Left cardiac atrium (tissue), 4 donors: Measurements from ENCODE around the gene ATOSB. TPM values are rescaled to one million over a fixed set of nuclear protein-coding genes. Genes with fewer than 3 reads are reported as not detected.
A peak's percentile ranks its signal among the peaks of the same experiment; 100 is the strongest.

Experiments used
- ATAC-seq, 2 donors: fragments of 200-7000 bp; cut with Tn5 transposase; one replicate each; pipeline ENCODE4 v1.9.1; 2020; ENCODE audit warnings: mild to moderate bottlenecking in 2 of 2, moderate library complexity in 2 of 2
- DNase-seq: peaks from one replicate; pipeline ENCODE4 v3.0.0-alpha.2; 2020
- intact Hi-C, 2 donors: fragments of 100-400 bp; cut with DNase I; formaldehyde crosslinking; loops; one replicate each; pipeline versions ENCODE4 v1.14.1 to v1.15.1; 2022 to 2023
- total RNA-seq, 2 donors: library from RNA; stranded (reverse); fragmentation: NEBNext Ultra II Directional; extraction: Animal tissue kit (Norgen Biotek cat#: 25700); gene quantifications; one replicate each; pipeline ENCODE4 v1.2.1, GENCODE V29; 2021
- donor health status: DM: no; HTN: yes; CAD: no.
- donor health status: DM: no; HTN: yes; CAD: no; lungs with severe emphysema.
- donor health status: DM: yes; HTN: yes; CAD: no.
- donor health status: Dilated cardiomyopathy.

The ATOSB gene
- total RNA-seq, 2 donors from 2014 or later, result 13.6 to 17.9 TPM

DNA sequence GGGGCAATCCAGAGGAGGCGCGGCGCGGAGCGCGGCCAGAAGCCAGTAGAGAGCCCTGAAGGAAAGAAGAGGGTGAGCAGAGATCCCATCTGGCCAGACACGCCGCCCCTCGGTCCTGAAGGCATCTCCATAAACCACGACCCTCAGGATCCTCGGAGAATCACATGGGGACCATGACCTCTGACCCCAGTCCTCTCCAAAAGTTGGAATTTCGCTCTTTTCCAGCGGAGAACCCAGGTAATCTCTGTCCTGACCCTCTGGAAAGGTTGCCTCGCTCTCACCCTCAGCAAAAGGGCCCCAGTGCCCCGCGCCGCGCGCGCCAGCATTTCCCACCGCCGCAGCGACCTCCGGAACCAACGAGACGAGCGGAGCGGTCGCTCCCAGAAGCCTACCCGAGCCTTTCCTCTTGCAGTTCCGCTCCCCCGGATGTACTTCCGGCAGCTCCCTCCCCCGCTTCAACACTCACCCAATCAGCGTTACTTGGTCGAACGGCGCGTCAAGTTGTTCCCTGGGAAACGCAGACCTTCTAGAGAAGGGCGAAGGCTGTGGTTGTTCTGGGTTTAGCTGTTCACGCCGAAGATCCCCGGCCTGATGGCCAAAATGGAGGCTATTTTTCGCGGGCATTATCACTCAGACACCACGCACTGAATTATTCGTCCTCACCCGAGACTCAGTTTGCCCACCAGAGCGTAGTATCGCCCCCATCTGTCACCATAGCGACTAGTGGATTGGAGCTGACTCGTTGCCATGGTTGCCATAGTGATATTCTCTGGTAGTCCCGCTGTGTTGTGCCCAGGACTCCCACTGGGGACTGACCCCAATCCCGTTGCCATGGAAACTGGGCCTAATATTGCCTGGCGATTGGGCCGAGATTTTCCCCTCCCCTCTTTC, 12.6 kb downstream of the ATOSB start, which contains the start of gene STOML2:
TSS of gene STOML2 (minus strand) at position 363 of the 891 bp plus-strand sequence. CDS start at position 326, 37 bp downstream.
- DNase-seq (peak; percentile 95), ATAC-seq (peak; percentile 97 to 98)
- intact Hi-C loops, result loop anchor here in 1 of 2 donors (2.0 kb wide), 1 partner anchor 30 kb away; the partner anchor contains the start of gene VCP

DNA sequence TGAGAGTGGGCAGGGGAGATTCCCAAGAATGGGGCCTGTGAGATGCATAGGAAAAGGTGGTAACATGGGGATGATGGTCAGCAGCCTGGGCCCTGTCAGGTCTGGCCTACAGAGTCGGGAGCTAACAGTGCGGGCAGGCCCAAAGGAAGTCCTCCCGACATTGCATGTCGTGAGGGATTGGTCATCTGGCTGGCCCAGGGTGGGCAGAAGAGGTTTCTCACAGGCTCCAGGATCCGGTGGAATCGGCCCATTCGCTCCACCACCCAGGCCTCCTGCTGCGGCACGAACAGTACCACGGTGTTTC, 13.2 kb downstream of the ATOSB start:
- intact Hi-C loops, result loop anchor here in 1 of 2 donors (2.0 kb wide), 1 partner anchor 30 kb away; the partner anchor contains the start of gene VCP
- ATAC-seq, result peak in 1 of 2 donors; percentile 36

DNA sequence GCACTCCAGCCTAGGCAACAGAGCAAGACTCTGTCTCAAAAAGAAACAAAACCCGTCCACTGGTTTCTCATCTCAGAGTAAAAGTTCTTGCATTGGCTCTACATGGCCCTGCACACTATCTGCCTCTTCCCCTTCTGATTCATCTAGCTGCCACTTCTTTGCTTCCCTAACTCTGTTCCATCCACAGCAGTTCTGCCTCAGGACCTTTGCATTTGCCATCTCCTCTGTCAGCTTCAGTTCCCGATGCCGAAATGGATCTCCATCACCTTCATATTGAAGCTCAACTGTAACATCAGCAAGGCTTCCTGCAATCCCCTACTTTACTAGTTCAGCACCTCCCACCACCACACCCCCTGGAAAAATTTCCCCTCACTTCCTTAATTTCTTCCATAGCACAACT, 18.1 kb downstream of the ATOSB start:
- intact Hi-C loops, result loop anchor here (2.0 to 10.0 kb wide), 2 partner anchors 193 to 199 kb away; no protein-coding TSS in a partner anchor
- no peak for ATAC-seq
- DNase-seq, result no peak

More for the DNA sequence above, 13.2 kb downstream of the ATOSB start:
- DNase-seq, result no peak

DNA sequence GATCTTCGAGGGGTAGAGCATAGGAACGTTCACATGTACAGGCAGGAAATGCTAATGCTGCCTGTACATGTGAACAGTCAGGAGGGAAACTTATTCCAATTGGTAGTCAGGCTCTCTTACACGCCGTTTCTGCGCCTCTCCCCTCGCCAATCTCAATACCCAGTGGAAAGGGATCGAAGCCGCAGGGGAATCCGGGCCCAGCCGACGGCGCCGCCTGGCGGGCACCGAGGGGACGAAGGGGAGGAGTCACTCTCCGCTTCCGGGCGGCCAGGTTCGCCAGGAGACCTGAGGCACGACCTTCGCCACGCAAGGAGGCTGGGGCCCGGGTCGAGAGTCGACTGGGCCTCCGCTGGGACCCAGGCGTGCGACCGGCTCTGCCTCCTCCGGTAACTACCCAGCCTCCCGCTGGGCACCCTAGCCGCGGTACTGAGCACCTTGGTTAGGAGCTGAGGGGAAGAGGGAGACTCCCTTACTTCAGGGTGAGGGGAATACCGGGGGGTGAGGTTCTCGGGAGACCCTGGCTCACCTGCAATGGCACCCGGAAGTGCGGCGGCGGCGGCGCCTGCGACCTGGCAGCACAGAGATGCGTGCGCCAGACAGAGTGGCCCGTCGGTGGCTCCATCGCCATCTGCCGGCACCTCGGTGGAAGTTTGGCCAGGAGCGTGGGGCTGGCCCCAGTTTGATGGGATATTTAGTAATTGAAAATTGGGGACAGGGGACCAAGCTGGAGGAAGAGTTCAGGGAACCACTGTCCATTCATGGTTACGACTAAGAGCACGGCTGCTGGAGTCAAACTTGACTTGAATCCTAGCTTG, 19.4 kb downstream of the ATOSB start, which contains the start of gene PIGO:
TSS of gene PIGO (minus strand) at position 557 of the 815 bp plus-strand sequence. CDS start 1,026 bp downstream, outside the sequence.
- ATAC-seq, result peak; percentile 95
- peak; percentile 93 for DNase-seq

DNA sequence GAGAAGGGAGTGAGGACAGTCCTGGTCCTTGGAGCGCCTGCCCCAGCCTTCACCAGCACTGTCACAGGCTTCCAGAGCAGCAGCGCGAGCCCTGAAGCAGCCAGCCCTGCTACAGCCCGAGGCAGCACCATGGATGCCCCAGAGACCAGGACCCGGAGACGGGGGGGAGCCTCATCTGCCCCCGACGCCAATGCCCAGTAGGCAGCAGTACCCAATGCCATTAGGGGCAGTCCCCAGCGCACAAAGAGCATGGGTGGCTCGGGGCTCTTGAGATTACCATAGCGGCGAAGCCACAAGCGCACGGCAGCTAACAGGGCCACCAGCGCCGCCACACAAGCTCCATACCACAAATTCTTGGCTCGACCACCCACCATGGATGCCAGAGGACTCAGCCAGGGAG, 24.1 kb downstream of the ATOSB start:
- DNase-seq, result no peak
- no peak for ATAC-seq
- intact Hi-C loops, result loop anchor here in 1 of 2 donors (10.0 kb wide), 1 partner anchor 187 kb away; no protein-coding TSS in a partner anchor

More for the DNA sequence above, 19.4 kb downstream of the ATOSB start, which contains the start of gene PIGO:
- intact Hi-C loops, result loop anchor here (2.0 to 10.0 kb wide), 2 partner anchors 191 to 197 kb away; no protein-coding TSS in a partner anchor

DNA sequence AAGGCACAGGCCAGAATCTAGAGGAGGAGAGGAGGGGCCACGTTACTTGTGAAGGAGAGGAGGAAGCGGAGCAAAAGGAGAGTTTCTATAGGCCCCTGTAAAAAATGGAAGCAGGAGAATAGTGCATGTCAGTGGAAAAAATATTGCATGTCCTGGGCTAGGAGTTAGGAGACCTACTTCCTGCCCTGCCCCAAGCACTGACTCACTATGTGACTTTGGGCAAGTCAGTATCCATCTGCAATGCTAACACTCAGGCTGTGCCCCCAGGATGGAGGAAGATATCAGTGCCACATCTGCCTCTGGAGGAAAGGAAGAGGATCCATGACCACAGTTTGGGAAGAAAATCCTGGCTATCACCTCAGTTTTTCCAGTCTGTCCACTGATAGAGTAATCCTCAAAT, 26.2 kb downstream of the ATOSB start:
- DNase-seq (no peak), ATAC-seq (no peak)
- intact Hi-C loops, result no loop called here

DNA sequence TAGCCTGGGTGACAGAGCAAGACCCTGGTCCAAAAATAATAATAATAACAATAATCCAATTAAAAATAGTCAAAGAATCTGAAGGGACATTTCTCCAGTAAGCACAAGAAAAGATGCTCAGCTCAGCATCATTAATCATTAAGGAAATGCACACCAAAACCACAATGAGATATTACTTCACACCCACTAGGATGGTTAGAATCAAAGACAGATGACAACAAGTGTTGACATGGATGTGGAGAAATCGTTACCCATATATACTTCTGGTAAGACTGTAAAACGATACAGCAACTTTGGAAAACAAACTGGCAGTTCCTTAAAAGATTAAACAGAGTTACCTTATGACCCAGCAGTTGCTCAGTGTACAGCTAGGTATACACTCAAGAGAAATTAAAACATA, 30.6 kb downstream of the ATOSB start:
- ATAC-seq (no peak), DNase-seq (no peak)
- intact Hi-C loops, result no loop called here

DNA sequence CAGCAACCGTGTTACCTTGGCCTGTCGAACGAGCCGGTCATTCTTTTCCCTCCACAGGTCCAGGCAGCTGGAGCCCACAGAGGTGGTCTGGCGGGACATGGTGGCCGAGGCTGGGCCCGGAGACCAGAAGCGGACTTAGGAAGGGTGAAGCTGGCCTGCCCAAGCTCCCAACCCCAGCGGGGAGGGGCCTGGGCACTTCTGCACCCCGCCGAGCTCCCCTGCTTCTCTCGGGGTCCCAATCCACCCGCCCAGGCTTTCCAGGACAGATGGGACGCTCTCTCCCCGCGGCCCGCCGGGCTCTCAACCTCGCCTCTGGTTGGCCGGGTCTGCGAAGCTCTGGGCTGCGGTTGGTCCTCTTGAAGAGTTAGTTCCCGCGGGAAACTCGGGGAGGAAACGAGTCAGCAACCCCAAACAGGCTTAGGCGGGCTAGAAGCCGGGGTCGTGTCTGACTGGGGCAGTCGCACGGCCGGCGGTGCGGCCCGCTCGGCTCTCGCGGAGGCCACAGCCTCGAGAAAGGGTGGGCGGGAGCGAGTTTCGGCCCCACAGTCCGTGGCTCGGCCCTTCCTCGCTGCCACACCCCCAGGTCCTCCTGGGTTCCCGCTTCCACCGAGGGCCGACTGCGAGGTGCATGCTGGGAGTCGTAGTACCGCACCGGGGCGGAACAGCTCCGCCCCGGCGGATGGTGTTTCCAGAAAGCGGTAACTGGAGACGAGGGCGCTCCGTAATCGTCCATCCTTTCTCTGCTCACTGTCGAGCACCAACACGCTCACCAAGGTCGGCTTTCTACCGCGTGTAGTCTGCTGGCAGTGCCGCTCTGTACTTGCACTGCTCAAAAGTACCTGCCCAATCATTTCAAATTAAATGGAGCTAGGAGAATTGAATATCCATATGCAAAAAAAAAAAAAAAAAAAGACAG, 36.0 kb downstream of the ATOSB start, which contains the start of gene FANCG:
TSS of gene FANCG (minus strand) at position 517 of the 916 bp plus-strand sequence. CDS start at position 99, 418 bp downstream.
- DNase-seq, result peak; percentile 93
- intact Hi-C loops, result loop anchor here in 1 of 2 donors (10.0 kb wide), 1 partner anchor 85 kb away; no protein-coding TSS in a partner anchor
- ATAC-seq, result peak; percentile 98

DNA sequence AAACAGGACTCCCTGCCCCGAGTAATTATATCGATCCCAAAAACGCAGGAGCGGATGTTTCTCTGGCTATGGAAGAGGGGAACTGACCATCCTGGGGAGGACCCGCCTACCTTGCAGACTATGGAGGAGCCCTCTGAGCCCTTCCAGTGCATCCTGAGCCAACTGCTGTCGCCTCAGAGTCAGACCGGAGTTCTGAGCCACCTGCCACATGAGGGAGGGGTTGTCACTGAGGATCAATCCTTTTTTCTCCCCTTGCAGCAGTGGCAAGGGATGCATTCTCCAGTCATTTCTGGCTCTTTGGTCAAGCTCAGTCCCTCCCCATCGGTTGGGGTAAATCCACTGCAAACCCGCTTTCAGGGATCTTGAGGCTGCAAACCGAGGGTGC, 36.6 kb downstream of the ATOSB start:
- intact Hi-C loops, result loop anchor here in 1 of 2 donors (10.0 kb wide), 1 partner anchor 84 kb away; no protein-coding TSS in a partner anchor
- DNase-seq (no peak), ATAC-seq (no peak)

DNA sequence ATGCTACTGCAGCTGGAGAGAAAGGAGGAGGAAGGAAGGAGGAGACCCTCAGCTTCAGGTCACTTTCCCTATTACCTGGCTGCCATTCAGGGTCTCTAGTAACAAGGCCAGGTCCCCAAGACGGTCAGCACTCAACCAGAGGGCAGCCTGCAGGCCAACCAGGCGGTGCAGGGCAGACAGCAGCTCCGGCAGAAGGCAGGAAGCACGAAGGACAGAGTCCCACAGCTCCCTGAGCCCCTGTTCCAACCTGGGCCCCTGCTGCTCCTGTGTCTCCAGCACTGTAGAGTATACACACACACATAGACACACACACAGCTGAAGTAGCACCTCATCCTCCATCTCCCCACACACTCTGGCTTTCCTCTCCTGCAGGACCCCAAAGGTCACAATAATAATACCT, 37.6 kb downstream of the ATOSB start:
- intact Hi-C loops, result loop anchor here in 1 of 2 donors (10.0 kb wide), 1 partner anchor 83 kb away; no protein-coding TSS in a partner anchor
- DNase-seq, result no peak
- ATAC-seq, result no peak

DNA sequence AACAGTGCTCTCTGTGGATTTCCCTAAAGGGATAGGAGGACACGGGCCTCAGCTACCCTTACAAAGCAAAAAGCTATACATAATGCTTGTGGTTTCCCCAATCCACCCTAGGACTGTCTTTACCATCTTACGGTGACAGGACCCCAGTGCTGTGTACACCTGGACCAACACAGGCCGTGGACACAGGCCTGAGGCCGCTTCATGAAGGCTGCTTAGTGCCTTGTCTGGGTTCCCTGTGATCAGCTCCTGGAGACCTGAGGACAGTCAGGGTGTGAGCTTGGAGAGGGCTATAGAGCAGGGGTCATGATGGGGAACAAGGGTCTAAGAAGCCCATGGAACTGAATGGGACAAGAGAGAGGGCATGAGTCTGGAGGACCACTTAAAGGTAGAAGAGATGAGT, 38.8 kb downstream of the ATOSB start:
- no peak for DNase-seq

DNA sequence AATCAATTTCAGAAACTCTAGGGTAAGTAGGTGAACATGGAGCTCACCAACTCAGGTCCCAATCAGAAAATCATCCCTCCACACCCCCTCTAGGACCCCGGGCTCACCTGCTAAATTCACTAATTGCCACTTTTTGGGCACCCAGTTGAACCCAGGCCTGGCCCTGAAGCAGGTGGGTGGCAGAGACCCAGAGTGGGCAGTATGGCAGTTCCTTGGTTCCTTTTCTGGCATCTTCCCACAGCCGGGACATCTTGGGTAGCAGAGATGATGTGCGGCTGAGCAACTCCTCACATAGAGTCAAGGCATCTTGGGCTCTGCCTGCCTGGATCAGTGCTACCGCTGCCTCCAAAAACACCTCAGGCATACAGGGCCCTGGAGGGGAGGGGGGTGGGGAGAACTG, 40.3 kb downstream of the ATOSB start:
- ATAC-seq, result no peak
- DNase-seq, result no peak
- intact Hi-C loops, result loop anchor here in 1 of 2 donors (10.0 kb wide), 1 partner anchor 81 kb away; no protein-coding TSS in a partner anchor

More for the DNA sequence above, 38.8 kb downstream of the ATOSB start:
- no peak for ATAC-seq
- intact Hi-C loops, result loop anchor here in 1 of 2 donors (10.0 kb wide), 1 partner anchor 82 kb away; no protein-coding TSS in a partner anchor

DNA sequence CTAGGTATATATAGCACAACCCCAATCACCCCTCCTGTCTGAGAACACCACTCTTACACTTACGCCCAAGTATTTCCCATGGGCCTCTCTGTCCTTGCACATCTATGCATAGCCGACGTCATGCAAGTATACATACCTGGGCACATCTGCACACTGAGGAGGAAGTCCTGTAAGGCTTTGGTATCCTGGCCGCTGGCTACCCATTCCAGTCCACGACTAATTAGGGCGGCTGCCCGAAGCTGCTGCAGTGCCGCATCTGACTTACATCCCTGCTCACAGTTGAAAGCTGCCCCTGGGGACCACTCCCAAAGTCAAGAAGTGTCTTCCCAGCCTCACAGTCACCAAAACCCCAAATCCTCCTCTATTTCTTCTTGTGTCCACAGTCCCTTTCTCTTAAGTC, 40.9 kb downstream of the ATOSB start:
- ATAC-seq (no peak), DNase-seq (no peak)
- intact Hi-C loops, result loop anchor here in 1 of 2 donors (10.0 kb wide), 1 partner anchor 80 kb away; no protein-coding TSS in a partner anchor

DNA sequence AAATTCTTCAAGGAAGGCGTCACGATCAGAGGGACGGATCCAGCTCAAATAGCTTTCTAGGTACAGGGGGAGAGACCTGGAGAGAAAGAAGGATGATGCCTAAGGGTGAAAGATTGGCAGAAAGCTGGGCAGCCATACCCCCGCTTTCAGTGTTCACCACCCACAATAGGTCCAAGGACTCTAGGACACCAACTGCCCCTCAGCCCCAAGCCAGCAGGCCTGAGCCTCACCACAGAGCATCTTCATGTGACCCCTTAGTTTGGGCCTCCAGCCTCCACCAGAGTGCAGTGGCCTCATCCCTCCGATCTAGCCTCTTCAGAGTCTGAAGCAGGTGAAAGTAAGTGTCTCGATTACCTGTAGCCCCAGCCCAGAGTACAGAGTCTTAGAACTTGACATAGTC, 41.5 kb downstream of the ATOSB start:
- intact Hi-C loops, result loop anchor here in 1 of 2 donors (10.0 kb wide), 1 partner anchor 79 kb away; no protein-coding TSS in a partner anchor
- no peak for DNase-seq
- ATAC-seq, result no peak

DNA sequence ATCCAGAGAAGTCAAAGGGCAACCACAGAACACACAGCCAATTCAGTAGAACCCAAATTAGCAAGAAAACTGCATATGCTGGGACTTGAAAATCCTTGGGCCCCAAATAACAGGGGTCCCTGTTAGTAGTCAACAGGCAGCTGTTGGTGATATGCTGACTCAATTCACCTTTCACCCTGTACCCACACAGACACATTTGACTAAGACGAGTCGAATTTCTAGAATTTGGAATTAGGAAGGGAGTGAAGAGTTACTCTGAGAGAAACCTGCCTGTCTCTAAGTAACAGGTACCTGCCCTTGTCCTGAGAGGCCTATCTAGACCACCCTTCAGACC, 42.4 kb downstream of the ATOSB start:
- intact Hi-C loops, result loop anchor here in 1 of 2 donors (2.0 to 10.0 kb wide), 2 partner anchors 30 to 78 kb away; partner anchors contain the start of gene STOML2
- ATAC-seq (no peak), DNase-seq (no peak)

DNA sequence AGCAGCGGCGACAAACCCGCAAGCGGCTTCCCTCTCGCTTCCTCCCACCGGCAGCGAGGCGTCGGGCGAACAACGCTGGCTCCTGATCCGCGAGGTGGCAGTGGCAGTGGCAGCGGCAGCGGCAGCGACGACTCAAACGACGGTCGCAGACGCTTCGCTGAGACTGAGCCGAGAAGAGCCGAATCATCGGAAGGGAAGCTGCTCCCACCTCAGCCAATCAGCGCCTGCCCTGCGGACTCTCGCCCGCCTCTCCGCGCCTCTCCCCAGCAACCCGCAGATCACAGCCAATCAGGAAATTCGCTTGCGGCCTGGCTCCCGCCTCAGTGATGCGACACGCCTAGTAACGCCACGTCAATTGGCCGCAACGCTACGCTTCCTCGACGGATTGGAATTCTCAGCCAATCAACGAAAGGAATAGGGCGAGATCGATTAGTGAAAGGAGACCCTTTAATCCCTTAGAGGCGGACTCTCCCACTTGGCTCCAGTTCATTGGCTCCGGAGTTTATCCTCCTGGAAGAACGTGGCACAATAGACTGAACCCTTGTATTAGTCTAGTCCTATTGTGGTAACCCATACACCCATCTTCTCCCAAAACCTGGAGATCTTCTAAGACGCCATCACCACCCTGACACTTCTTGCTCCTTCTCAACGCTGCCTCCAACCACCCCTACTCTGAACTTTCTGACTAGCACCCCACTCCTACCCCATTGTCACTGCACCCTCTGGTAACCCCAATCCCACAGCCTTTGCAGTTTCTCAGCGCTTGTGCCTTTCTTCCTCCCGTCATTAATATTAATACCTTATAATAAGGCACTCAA, 43.0 kb downstream of the ATOSB start, which contains the start of gene VCP:
TSS of gene VCP (minus strand) at position 165 of the 818 bp plus-strand sequence. CDS start 272 bp downstream, outside the sequence.
- ATAC-seq (peak; percentile 96), DNase-seq (peak; percentile 99)
- intact Hi-C loops, result loop anchor here in 1 of 2 donors (2.0 to 10.0 kb wide), 2 partner anchors 30 to 78 kb away; partner anchors contain the start of gene STOML2
